ENCODE results near the gene PTPRF.

PTPRF gene

GRCh38 chr1:43651902-43652301 lies 121.2 kb downstream of the PTPRF start:
- H3K9ac ChIP-seq (ENCODE audit: low read depth, low read length), result peak overlapping the region; percentile 86
- peaks cover 14% of the 10 kb centered on the region for H3K36me3 ChIP-seq (ENCODE audit: insufficient read depth, low read length)

GRCh38 chr1:43653339-43653738 lies 122.7 kb downstream of the PTPRF start:
- no peaks in the 10 kb centered on the region for H3K9me3 ChIP-seq (ENCODE audit: control insufficient read depth, insufficient read depth, low read length)
- no peak overlapping the region for H3K9ac ChIP-seq (ENCODE audit: low read depth, low read length)
- peaks cover 18% of the 10 kb centered on the region for H3K36me3 ChIP-seq (ENCODE audit: insufficient read depth, low read length)
- peaks cover 12% of the 10 kb centered on the region for H3K4me1 ChIP-seq (ENCODE audit: insufficient read depth, low read length)

More at GRCh38 chr1:43651902-43652301, 121.2 kb downstream of the PTPRF start:
- peaks cover 12% of the 10 kb centered on the region for H3K4me1 ChIP-seq (ENCODE audit: insufficient read depth, low read length)
- no peaks in the 10 kb centered on the region for H3K9me3 ChIP-seq (ENCODE audit: control insufficient read depth, insufficient read depth, low read length)

DNA sequence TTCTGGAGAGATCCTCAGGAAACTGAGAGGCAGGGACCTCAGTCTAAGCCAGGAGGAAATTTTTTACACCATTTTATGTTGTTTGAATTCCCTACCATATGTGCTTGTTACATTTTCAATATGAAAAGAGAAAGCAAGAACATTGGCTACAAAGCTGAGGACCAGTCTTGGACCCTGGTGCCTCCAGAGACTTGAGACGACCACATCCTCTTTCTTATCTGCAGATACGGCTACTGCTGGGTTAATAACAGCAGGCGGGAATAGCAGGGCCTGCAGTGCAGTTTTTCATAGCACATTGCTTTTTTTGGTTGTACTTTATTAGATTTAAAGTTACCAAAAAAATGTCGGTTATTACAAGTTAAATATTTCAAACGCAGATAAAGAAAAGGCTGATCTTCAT lies 123.2 kb downstream of the PTPRF start:
- Histone ChIP-seq H3K4me1 (ENCODE audit: insufficient read depth, low read length) (peaks cover 9% of the 10 kb centered on the region), H3K9ac (ENCODE audit: low read depth, low read length) (no peak overlapping the region), H3K36me3 (ENCODE audit: insufficient read depth, low read length) (peaks cover 18% of the 10 kb centered on the region), H3K9me3 (ENCODE audit: control insufficient read depth, insufficient read depth, low read length) (no peaks in the 10 kb centered on the region)

- H3K36me3 ChIP-seq (ENCODE audit: insufficient read depth, low read length), result peaks cover 18% of the 10 kb centered on the region
- H3K9ac ChIP-seq (ENCODE audit: low read depth, low read length), result no peak overlapping the region
- H3K9me3 ChIP-seq (ENCODE audit: control insufficient read depth, insufficient read depth, low read length), result no peaks in the 10 kb centered on the region
- peaks cover 15% of the 10 kb centered on the region for H3K4me1 ChIP-seq (ENCODE audit: insufficient read depth, low read length)
These were observed 125.3 kb downstream of the PTPRF start for GRCh38 chr1:43655953-43656352.

DNA sequence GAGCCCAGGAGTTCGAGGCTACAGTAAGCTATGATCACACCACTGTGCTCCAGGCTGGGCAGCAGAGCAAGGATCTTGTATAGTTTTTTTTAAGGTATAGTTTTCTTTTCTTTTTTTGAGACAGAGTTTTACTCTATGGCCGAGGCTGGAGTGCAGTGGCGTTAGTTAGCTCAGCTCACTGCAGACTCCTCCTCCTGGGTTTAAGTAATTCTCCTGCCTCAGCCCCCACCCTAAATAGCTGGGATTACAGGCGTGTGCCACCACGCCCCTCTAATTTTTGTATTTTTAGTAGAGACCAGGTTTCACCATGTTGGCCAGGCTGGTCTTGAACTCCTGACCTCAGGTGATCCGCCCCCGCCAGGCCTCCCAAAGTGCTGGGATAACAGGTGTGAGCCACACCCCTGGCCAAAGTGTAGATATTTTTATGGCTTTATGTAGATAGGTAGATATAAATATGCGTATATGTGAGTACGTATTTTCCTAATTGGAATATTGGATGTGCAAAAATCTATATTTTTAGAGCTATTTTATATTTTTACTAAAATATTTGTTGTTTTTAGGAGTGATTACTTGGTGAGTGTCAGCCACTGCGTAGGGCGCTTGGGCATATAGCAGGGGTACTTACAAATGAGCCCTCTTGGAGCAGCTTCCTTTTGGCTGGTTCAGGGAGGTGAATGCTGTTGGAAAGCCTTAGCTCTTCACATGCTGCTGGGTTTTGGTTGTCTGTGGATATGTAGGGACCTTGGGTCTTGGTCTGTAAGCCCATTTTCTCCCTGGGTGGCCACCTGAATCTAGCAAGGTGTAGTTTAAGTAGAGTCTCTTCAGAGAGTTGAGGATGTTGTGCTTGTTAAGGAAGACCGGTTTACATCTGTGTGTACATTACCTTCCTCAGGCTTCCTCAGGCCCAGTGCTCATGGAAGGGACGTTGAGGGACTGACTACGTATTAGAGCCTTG lies 128.8 kb downstream of the PTPRF start:
- Histone ChIP-seq H3K9ac (ENCODE audit: low read depth, low read length) (no peak overlapping the region), H3K9me3 (ENCODE audit: control insufficient read depth, insufficient read depth, low read length) (no peaks in the 10 kb centered on the region), H3K4me1 (ENCODE audit: insufficient read depth, low read length) (peaks cover 6% of the 10 kb centered on the region; the same call in 1 of the 2 replicates), H3K36me3 (ENCODE audit: insufficient read depth, low read length) (peaks cover 31% of the 10 kb centered on the region)

- no peaks in the 10 kb centered on the region for H3K9me3 ChIP-seq (ENCODE audit: control insufficient read depth, insufficient read depth, low read length)
- peaks cover 6% of the 10 kb centered on the region; the same call in 1 of the 2 replicates for H3K4me1 ChIP-seq (ENCODE audit: insufficient read depth, low read length)
- H3K9ac ChIP-seq (ENCODE audit: low read depth, low read length), result no peak overlapping the region
- peaks cover 29% of the 10 kb centered on the region for H3K36me3 ChIP-seq (ENCODE audit: insufficient read depth, low read length)
These were observed 129.7 kb downstream of the PTPRF start for GRCh38 chr1:43660355-43660754.

- H3K9me3 ChIP-seq (ENCODE audit: control insufficient read depth, insufficient read depth, low read length), result no peaks in the 10 kb centered on the region
- no peak overlapping the region for H3K9ac ChIP-seq (ENCODE audit: low read depth, low read length)
- peaks cover 6% of the 10 kb centered on the region; the same call in 1 of the 2 replicates for H3K4me1 ChIP-seq (ENCODE audit: insufficient read depth, low read length)
- peaks cover 49% of the 10 kb centered on the region for H3K36me3 ChIP-seq (ENCODE audit: insufficient read depth, low read length)
These were observed 133.7 kb downstream of the PTPRF start for GRCh38 chr1:43664369-43664768.

DNA sequence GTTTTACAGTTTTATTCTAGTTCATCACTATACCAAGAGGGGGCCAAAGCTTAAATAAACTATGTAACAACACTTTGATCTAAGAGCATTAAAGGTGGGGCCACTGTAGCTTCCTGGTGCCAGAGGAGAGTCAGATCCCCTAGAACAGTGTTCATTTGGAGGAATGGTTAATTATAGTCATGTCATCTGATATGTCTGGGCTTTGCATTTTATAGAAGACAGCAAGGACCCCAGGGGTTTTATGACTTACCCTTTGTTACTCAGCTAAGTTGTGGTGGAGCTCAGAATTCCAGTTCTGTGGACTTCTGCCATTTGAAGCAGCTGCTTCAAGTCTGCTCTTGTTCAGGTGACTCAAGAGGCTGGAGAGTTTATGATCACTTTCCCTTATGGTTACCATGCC lies 135.9 kb downstream of the PTPRF start:
- Histone ChIP-seq H3K9ac (ENCODE audit: low read depth, low read length) (no peak overlapping the region), H3K9me3 (ENCODE audit: control insufficient read depth, insufficient read depth, low read length) (no peaks in the 10 kb centered on the region), H3K36me3 (ENCODE audit: insufficient read depth, low read length) (peaks cover 65% of the 10 kb centered on the region), H3K4me1 (ENCODE audit: insufficient read depth, low read length) (no peaks in the 10 kb centered on the region; the same call in 1 of the 2 replicates)

- Histone ChIP-seq H3K9me3 (ENCODE audit: control insufficient read depth, insufficient read depth, low read length) (no peaks in the 10 kb centered on the region), H3K36me3 (ENCODE audit: insufficient read depth, low read length) (peaks cover 65% of the 10 kb centered on the region), H3K4me1 (ENCODE audit: insufficient read depth, low read length) (no peaks in the 10 kb centered on the region; the same call in 1 of the 2 replicates), H3K9ac (ENCODE audit: low read depth, low read length) (no peak overlapping the region)
These were observed 138.3 kb downstream of the PTPRF start for GRCh38 chr1:43668956-43669355.

DNA sequence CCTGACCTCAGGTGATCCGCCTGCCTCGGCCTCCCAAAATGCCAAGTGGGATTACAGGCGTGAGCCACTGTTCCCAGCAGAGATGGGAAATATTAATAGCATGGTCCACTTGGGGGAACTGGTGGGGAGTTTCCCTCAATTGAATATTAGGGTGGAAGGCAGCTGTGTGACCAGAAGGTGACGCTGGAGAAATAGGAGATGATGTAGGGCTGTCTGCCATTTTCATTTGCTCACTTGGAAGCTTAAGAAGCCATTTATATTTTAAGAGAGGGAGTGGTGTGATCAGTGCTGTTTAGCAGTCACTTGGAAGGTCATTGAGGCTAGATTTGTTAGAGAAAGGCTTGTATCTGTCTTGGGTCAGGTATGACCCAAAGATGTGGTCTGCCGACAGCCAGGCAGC lies 139.2 kb downstream of the PTPRF start:
- Histone ChIP-seq H3K4me1 (ENCODE audit: insufficient read depth, low read length) (no peaks in the 10 kb centered on the region; the same call in 1 of the 2 replicates), H3K9me3 (ENCODE audit: control insufficient read depth, insufficient read depth, low read length) (no peaks in the 10 kb centered on the region), H3K36me3 (ENCODE audit: insufficient read depth, low read length) (peaks cover 64% of the 10 kb centered on the region), H3K9ac (ENCODE audit: low read depth, low read length) (no peak overlapping the region)

GRCh38 chr1:43671193-43671592 lies 140.5 kb downstream of the PTPRF start:
- H3K4me1 ChIP-seq (ENCODE audit: insufficient read depth, low read length), result no peaks in the 10 kb centered on the region; the same call in 1 of the 2 replicates
- no peak overlapping the region for H3K9ac ChIP-seq (ENCODE audit: low read depth, low read length)
- H3K36me3 ChIP-seq (ENCODE audit: insufficient read depth, low read length), result peaks cover 61% of the 10 kb centered on the region
- no peaks in the 10 kb centered on the region for H3K9me3 ChIP-seq (ENCODE audit: control insufficient read depth, insufficient read depth, low read length)

- H3K36me3 ChIP-seq (ENCODE audit: insufficient read depth, low read length), result peaks cover 55% of the 10 kb centered on the region
- H3K9ac ChIP-seq (ENCODE audit: low read depth, low read length), result no peak overlapping the region
- H3K4me1 ChIP-seq (ENCODE audit: insufficient read depth, low read length), result no peaks in the 10 kb centered on the region; the same call in 1 of the 2 replicates
- no peaks in the 10 kb centered on the region for H3K9me3 ChIP-seq (ENCODE audit: control insufficient read depth, insufficient read depth, low read length)
These were observed 141.1 kb downstream of the PTPRF start for GRCh38 chr1:43671626-43672330.

- Histone ChIP-seq H3K36me3 (ENCODE audit: insufficient read depth, low read length) (peaks cover 44% of the 10 kb centered on the region), H3K9ac (ENCODE audit: low read depth, low read length) (no peak overlapping the region), H3K4me1 (ENCODE audit: insufficient read depth, low read length) (no peaks in the 10 kb centered on the region), H3K9me3 (ENCODE audit: control insufficient read depth, insufficient read depth, low read length) (no peaks in the 10 kb centered on the region)
These were observed 142.6 kb downstream of the PTPRF start for GRCh38 chr1:43673261-43673660.
